Ovary (tissue), 9 donors: ENCODE results near the gene PDE5A. TPM values are rescaled to one million over a fixed set of nuclear protein-coding genes. Genes with fewer than 3 reads are reported as not detected.

Experiments used
- DNase-seq, 5 donors: peaks; one replicate each; pipeline ENCODE4 v3.0.0-alpha.2; 2019 to 2020
- H3K27ac ChIP-seq, 2 donors: fragments of 200-600 bp; one replicate each; pipeline versions ENCODE4 v1.5.1 to v1.8.0; 2019 to 2022
- H3K27me3 ChIP-seq: fragments of 200-600 bp; one replicate; pipeline ENCODE4 v1.8.0; 2022
- H3K36me3 ChIP-seq: fragments of 200-600 bp; sonication (generic); one replicate; pipeline ENCODE4 v1.5.1; 2019
- H3K4me1 ChIP-seq: one replicate; pipeline ENCODE4 v1.8.1; 2013; ENCODE audit warnings: mild to moderate bottlenecking, moderate library complexity; ENCODE audit not compliant: insufficient read depth
- H3K4me3 ChIP-seq: fragments of 200-600 bp; sonication (generic); one replicate; pipeline ENCODE4 v1.5.1; 2017
- H3K9me3 ChIP-seq, 2 donors: fragments of 200-600 bp in 1 of 2; sonication (generic) in 1 of 2; one replicate each; pipeline versions ENCODE4 v1.5.1 to v1.8.1; 2013 to 2019; ENCODE audit warnings: mild to moderate bottlenecking in 1 of 2, moderate library complexity in 1 of 2
- EP300 ChIP-seq: sonication (generic); formaldehyde crosslinking; IDR thresholded peaks from one replicate; pipeline ENCODE4 v1.6.1; 2017; ENCODE audit warnings: antibody characterized with exemption
- POLR2A ChIP-seq: fragments of 450-650 bp; IDR thresholded peaks from one replicate; pipeline ENCODE4 v1.6.1; 2017; ENCODE audit warnings: antibody characterized with exemption, mild to moderate bottlenecking, moderate library complexity
- WGBS, 3 donors: extraction: QIAGEN DNeasy Blood & Tissue Kit in 1 of 3; methylation state at CpG; one replicate each; pipeline versions ENCODE4 v1.1.5 to v1.1.7; 2013 to 2017; 5-methylcytosine and 5-hydroxymethylcytosine counted together
- intact Hi-C, 4 donors: fragments of 100-400 bp; cut with DNase I; formaldehyde crosslinking; loops; one replicate each; pipeline versions ENCODE4 v1.11.0 to v1.15.1; 2022 to 2023
- polyA plus RNA-seq, 2 donors: library from polyadenylated mRNA; stranded (reverse); fragments of 200-250 nt in 1 of 2; fragments of 350-450 nt in 1 of 2; fragmentation: Illumina TruSeq in 1 of 2; extraction: RNeasy Lipid Tissue Mini Kit (QIAGEN cat#74804) in 1 of 2; gene quantifications; one replicate each; pipeline ENCODE4 v1.2.3, GENCODE V29; 2013 to 2014
- total RNA-seq, 7 donors: library from RNA; depleted of rRNA in 2 of 7; stranded (reverse); fragments of >200 nt in 2 of 7; fragmentation: NEBNext Ultra II Directional in 3 of 7; extraction: Animal tissue kit (Norgen Biotek cat#: 25700) in 3 of 7; gene quantifications; one replicate each; pipeline versions ENCODE4 v1.1.0 to v1.2.4, GENCODE V29; 2016 to 2023
- TF ChIP-seq, protein P1 (sequence below), 3 donors: fragments of 450-650 bp in 2 of 3; fragments of 200-600 bp in 1 of 3; IDR thresholded peaks; one replicate each; pipeline versions ENCODE4 v1.5.1 to v1.8.0; 2016 to 2022; ENCODE audit warnings: antibody characterized with exemption in 3 of 3, mild to moderate bottlenecking in 1 of 3
- donor health status: DM: no; HTN: no; CAD: no; lungs with moderate emphysema.
- donor health status: DM: no; HTN: no; CAD: no.
- donor health status: Bipolar disorder and iron deficiency.
- donor health status: DM: yes; HTN: yes; CAD: no.
- donor health status: DM: no; HTN: no; CAD: no.
- donor health status: DM: yes; HTN: yes; CAD: no.

The PDE5A gene
- total and polyA plus RNA-seq, 9 donors = 4.6 to 25.3 (median 9.7) TPM

DNA sequence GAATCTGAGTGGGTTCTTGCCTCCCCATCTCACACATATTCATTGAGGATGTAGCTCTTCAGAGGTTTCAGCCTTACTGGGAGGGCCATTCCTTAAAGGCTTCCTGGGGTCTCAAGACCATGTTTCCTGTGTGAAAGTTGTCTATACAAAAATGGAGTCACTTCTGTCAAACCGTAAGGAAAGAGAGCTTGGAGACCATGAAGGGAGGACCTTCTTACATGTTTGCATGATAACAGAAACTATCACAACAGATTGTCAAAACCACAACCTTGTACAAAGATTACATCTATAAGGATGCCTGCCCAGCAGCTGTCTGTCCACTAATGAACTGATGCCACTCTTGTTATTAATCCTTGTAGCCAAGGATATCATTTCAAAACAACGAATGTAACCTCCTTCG lies 139.3 kb downstream of the PDE5A start:
- TF ChIP-seq EP300 = no peak
- TF ChIP-seq, protein P1, sequence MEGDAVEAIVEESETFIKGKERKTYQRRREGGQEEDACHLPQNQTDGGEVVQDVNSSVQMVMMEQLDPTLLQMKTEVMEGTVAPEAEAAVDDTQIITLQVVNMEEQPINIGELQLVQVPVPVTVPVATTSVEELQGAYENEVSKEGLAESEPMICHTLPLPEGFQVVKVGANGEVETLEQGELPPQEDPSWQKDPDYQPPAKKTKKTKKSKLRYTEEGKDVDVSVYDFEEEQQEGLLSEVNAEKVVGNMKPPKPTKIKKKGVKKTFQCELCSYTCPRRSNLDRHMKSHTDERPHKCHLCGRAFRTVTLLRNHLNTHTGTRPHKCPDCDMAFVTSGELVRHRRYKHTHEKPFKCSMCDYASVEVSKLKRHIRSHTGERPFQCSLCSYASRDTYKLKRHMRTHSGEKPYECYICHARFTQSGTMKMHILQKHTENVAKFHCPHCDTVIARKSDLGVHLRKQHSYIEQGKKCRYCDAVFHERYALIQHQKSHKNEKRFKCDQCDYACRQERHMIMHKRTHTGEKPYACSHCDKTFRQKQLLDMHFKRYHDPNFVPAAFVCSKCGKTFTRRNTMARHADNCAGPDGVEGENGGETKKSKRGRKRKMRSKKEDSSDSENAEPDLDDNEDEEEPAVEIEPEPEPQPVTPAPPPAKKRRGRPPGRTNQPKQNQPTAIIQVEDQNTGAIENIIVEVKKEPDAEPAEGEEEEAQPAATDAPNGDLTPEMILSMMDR (IDR thresholded peaks at IDR 0.05) = no peak
- TF ChIP-seq POLR2A = no peak
- WGBS, 3 donors = 49 to 66% (median 61%) methylated on average over 3 of the region's 3 CpGs
- H3K27ac ChIP-seq = no peak overlapping the region
- no peaks in the 10 kb centered on the region for H3K9me3 ChIP-seq
- no peaks in the 10 kb centered on the region for H3K27me3 ChIP-seq
- no peaks in the 10 kb centered on the region for H3K4me1 ChIP-seq
- H3K36me3 ChIP-seq = no peaks in the 10 kb centered on the region
- intact Hi-C loops = no loop called here
- DNase-seq = no peak
- no peak overlapping the region for H3K4me3 ChIP-seq

DNA sequence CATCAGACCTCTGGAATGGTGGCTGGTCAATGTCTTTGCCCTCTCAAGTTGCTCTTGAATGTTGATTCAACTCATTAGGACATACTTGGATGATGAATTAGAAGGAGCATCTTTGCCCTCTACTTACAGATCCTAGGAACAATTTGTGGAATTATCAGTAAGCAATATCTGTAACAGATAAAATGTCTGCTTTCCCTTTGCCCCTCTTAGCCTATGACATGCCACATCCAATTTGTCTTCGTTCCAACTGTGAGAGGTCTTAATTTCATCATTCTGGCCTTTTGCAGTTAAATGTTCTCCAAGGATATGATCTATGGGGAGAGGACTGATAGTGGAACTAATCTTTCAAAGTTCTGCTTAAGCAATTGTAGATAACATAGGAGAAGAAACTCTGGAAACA lies 148.3 kb downstream of the PDE5A start:
- TF ChIP-seq, protein P1 (IDR thresholded peaks at IDR 0.05) = no peak
- TF ChIP-seq POLR2A (no peak), EP300 (no peak)
- 88 to 93% (median 91%) methylated on average over 1 of the region's 1 CpG for WGBS, 3 donors
- intact Hi-C loops = no loop called here
- H3K36me3 ChIP-seq = no peaks in the 10 kb centered on the region
- DNase-seq = no peak
- H3K27me3 ChIP-seq = no peaks in the 10 kb centered on the region
- H3K27ac ChIP-seq = no peak overlapping the region
- no peaks in the 10 kb centered on the region for H3K4me1 ChIP-seq
- H3K9me3 ChIP-seq = no peaks in the 10 kb centered on the region
- H3K4me3 ChIP-seq = no peak overlapping the region

DNA sequence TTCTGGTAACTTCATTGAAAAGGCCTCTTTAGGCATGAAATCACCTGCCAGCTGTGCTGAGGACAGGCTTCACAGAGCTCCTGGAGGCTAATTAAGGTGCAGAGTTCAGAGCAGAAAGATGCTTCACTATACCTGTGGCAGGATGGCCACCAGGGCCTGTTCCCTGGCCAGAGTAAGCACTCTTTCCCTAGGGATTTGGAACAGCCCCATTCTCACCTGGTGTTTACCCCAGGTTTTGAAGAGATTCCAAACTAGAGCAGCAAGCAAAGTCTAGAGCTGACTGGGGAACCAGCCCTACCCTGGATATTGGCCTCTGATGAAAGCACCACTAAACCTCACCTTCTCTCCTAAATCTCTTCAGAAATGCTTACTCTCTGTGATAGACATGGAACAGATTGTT lies 148.8 kb downstream of the PDE5A start:
- Histone ChIP-seq H3K36me3 (no peaks in the 10 kb centered on the region), H3K4me3 (no peak overlapping the region), H3K27ac (no peak overlapping the region), H3K27me3 (no peaks in the 10 kb centered on the region), H3K4me1 (no peaks in the 10 kb centered on the region), H3K9me3 (no peaks in the 10 kb centered on the region)
- intact Hi-C loops = no loop called here
- DNase-seq = no peak
- TF ChIP-seq POLR2A = no peak
- TF ChIP-seq EP300 = no peak
- TF ChIP-seq, protein P1 (IDR thresholded peaks at IDR 0.05) = no peak

DNA sequence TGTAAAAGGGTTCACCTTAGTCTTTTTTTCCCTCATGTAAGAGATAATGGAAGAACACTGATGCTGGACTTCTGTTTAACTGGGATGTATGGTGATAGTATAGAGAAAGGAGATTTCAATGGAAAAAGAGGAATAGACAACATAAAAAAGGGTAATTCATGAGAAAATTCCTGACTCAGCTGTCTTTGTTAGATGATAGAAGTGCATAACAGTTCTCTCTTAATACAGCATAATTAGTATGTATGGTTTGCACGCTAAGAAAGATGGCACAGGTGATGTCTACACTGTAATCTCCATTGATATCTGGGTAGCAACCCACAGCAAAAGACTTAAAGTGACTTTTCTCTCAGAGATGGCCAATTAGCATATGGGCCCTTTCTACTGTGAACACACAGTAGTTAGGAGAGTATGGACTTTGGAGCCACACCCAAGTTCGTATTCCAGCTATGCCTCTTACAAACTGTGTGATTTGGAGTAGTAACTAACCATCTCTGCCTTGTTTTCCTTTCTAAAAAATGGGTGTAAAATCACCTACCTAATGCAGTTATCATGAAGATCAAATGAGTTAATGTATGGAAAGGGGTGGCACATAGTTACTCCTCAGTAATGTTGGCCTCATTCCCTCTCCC lies 149.3 kb downstream of the PDE5A start:
- TF ChIP-seq EP300 = no peak
- no peak for TF ChIP-seq POLR2A
- TF ChIP-seq, protein P1 (IDR thresholded peaks at IDR 0.05) = no peak
- Histone ChIP-seq H3K36me3 (no peaks in the 10 kb centered on the region), H3K27me3 (no peaks in the 10 kb centered on the region), H3K4me1 (no peaks in the 10 kb centered on the region), H3K27ac (no peak overlapping the region), H3K9me3 (no peaks in the 10 kb centered on the region), H3K4me3 (no peak overlapping the region)
- intact Hi-C loops = no loop called here
- 95 to 97% (median 97%) methylated on average over 2 of the region's 2 CpGs for WGBS, 3 donors
- DNase-seq = no peak
